A549 (cell line): ENCODE data around the gene RGL1.

ENCODE experiments used
- CTCF ChIP-seq: fragments of >200 bp; sonication (Bioruptor Twin); formaldehyde crosslinking; IDR thresholded peaks from 3 replicates; pipeline ENCODE4 v1.5.1; 2016
- NPAS2 ChIP-seq: fragments of 250-450 bp; sonication (Bioruptor Pico); IDR thresholded peaks from 2 replicates; pipeline ENCODE4 v1.8.0; 2022; ENCODE audit warnings: mild to moderate bottlenecking, moderate library complexity, borderline replicate concordance
- POLR2A ChIP-seq: IDR thresholded peaks from 2 replicates; pipeline ENCODE4 v1.6.1; 2012; ENCODE audit warnings: mild to moderate bottlenecking, low read length
- RAD21 ChIP-seq, 2 experiments: fragments of >200 bp in 1 of 2; sonication (Bioruptor Twin) in 1 of 2; formaldehyde crosslinking in 1 of 2; IDR thresholded peaks in 1 of 2; conservative IDR thresholded peaks in 1 of 2; 2 replicates in 1 of 2; 3 replicates in 1 of 2; pipeline ENCODE4 v1.6.1; 2012 to 2018; ENCODE audit warnings: inconsistent platforms in 1 of 2

GRCh38 chr1:183882335-183883167 lies 77.6 kb downstream of the RGL1 start:
- TF ChIP-seq RAD21 (conservative IDR thresholded peaks at IDR 0.05 in 1 of 2, IDR thresholded peaks at IDR 0.05 in 1 of 2) (no peak), CTCF (no peak), NPAS2 (CRISPR knock-in tag) (no peak), POLR2A (no peak)
